Ovary (tissue), 9 donors: ENCODE results near the gene FGG. TPM values are rescaled to one million over a fixed set of nuclear protein-coding genes. Genes with fewer than 3 reads are reported as not detected.

Source experiments
- DNase-seq, 5 donors: peaks; one replicate each; pipeline ENCODE4 v3.0.0-alpha.2; 2019 to 2020
- H3K27ac ChIP-seq, 2 donors: fragments of 200-600 bp; one replicate each; pipeline versions ENCODE4 v1.5.1 to v1.8.0; 2019 to 2022
- H3K27me3 ChIP-seq: fragments of 200-600 bp; one replicate; pipeline ENCODE4 v1.8.0; 2022
- H3K36me3 ChIP-seq: fragments of 200-600 bp; sonication (generic); one replicate; pipeline ENCODE4 v1.5.1; 2019
- H3K4me1 ChIP-seq: one replicate; pipeline ENCODE4 v1.8.1; 2013; ENCODE audit warnings: mild to moderate bottlenecking, moderate library complexity; ENCODE audit not compliant: insufficient read depth
- H3K4me3 ChIP-seq: fragments of 200-600 bp; sonication (generic); one replicate; pipeline ENCODE4 v1.5.1; 2017
- H3K9me3 ChIP-seq, 2 donors: fragments of 200-600 bp in 1 of 2; sonication (generic) in 1 of 2; one replicate each; pipeline versions ENCODE4 v1.5.1 to v1.8.1; 2013 to 2019; ENCODE audit warnings: mild to moderate bottlenecking in 1 of 2, moderate library complexity in 1 of 2
- CTCF ChIP-seq, 3 donors: fragments of 450-650 bp in 2 of 3; fragments of 200-600 bp in 1 of 3; IDR thresholded peaks; one replicate each; pipeline versions ENCODE4 v1.5.1 to v1.8.0; 2016 to 2022; ENCODE audit warnings: antibody characterized with exemption in 3 of 3, mild to moderate bottlenecking in 1 of 3
- EP300 ChIP-seq: sonication (generic); formaldehyde crosslinking; IDR thresholded peaks from one replicate; pipeline ENCODE4 v1.6.1; 2017; ENCODE audit warnings: antibody characterized with exemption
- POLR2A ChIP-seq: fragments of 450-650 bp; IDR thresholded peaks from one replicate; pipeline ENCODE4 v1.6.1; 2017; ENCODE audit warnings: antibody characterized with exemption, mild to moderate bottlenecking, moderate library complexity
- WGBS, 3 donors: extraction: QIAGEN DNeasy Blood & Tissue Kit in 1 of 3; methylation state at CpG; one replicate each; pipeline versions ENCODE4 v1.1.5 to v1.1.7; 2013 to 2017; 5-methylcytosine and 5-hydroxymethylcytosine counted together
- intact Hi-C, 4 donors: fragments of 100-400 bp; cut with DNase I; formaldehyde crosslinking; loops; one replicate each; pipeline versions ENCODE4 v1.11.0 to v1.15.1; 2022 to 2023
- polyA plus RNA-seq, 2 donors: library from polyadenylated mRNA; stranded (reverse); fragments of 200-250 nt in 1 of 2; fragments of 350-450 nt in 1 of 2; fragmentation: Illumina TruSeq in 1 of 2; extraction: RNeasy Lipid Tissue Mini Kit (QIAGEN cat#74804) in 1 of 2; gene quantifications; one replicate each; pipeline ENCODE4 v1.2.3, GENCODE V29; 2013 to 2014
- total RNA-seq, 7 donors: library from RNA; depleted of rRNA in 2 of 7; stranded (reverse); fragments of >200 nt in 2 of 7; fragmentation: NEBNext Ultra II Directional in 3 of 7; extraction: Animal tissue kit (Norgen Biotek cat#: 25700) in 3 of 7; gene quantifications; one replicate each; pipeline versions ENCODE4 v1.1.0 to v1.2.4, GENCODE V29; 2016 to 2023
- donor health status: DM: no; HTN: no; CAD: no; lungs with moderate emphysema.
- donor health status: DM: no; HTN: no; CAD: no.
- donor health status: Bipolar disorder and iron deficiency.
- donor health status: DM: yes; HTN: yes; CAD: no.
- donor health status: DM: no; HTN: no; CAD: no.
- donor health status: DM: yes; HTN: yes; CAD: no.

FGG gene
- total and polyA plus RNA-seq, 9 donors, result 0.24 to 23.1 (median 1.8) TPM; not detected in 1

GRCh38 chr4:154642373-154643009 is 30.0 kb upstream of the FGG start:
- TF ChIP-seq CTCF (IDR thresholded peaks at IDR 0.05) (no peak), EP300 (no peak), POLR2A (no peak)
- H3K4me3 ChIP-seq, result no peak overlapping the region
- WGBS, 3 donors, result 76 to 80% (median 78%) methylated on average over 5 of the region's 5 CpGs
- H3K9me3 ChIP-seq, result no peaks in the 10 kb centered on the region
- intact Hi-C loops, result no loop called here
- H3K27me3 ChIP-seq, result no peaks in the 10 kb centered on the region
- H3K4me1 ChIP-seq, result no peaks in the 10 kb centered on the region
- no peak overlapping the region for H3K27ac ChIP-seq
- DNase-seq, result no peak
- no peaks in the 10 kb centered on the region for H3K36me3 ChIP-seq

GRCh38 chr4:154640999-154641398 is 28.5 kb upstream of the FGG start:
- TF ChIP-seq CTCF (IDR thresholded peaks at IDR 0.05) (no peak), POLR2A (no peak), EP300 (no peak)
- Histone ChIP-seq H3K36me3 (no peaks in the 10 kb centered on the region), H3K27me3 (no peaks in the 10 kb centered on the region), H3K4me1 (no peaks in the 10 kb centered on the region), H3K9me3 (no peaks in the 10 kb centered on the region), H3K4me3 (no peak overlapping the region), H3K27ac (no peak overlapping the region)
- WGBS, 3 donors, result 47 to 56% (median 53%) methylated on average over 4 of the region's 4 CpGs
- no peak for DNase-seq
- intact Hi-C loops, result no loop called here

- no peaks in the 10 kb centered on the region for H3K36me3 ChIP-seq
- no peak for DNase-seq
- no peaks in the 10 kb centered on the region for H3K27me3 ChIP-seq
- intact Hi-C loops, result no loop called here
- H3K4me3 ChIP-seq, result no peak overlapping the region
- H3K4me1 ChIP-seq, result no peaks in the 10 kb centered on the region
- no peak overlapping the region for H3K27ac ChIP-seq
- no peaks in the 10 kb centered on the region for H3K9me3 ChIP-seq
- TF ChIP-seq CTCF (IDR thresholded peaks at IDR 0.05) (no peak), EP300 (no peak), POLR2A (no peak)
- 55 to 64% (median 56%) methylated on average over 3 of the region's 3 CpGs for WGBS, 3 donors
Observed at GRCh38 chr4:154634058-154634457, 21.6 kb upstream of the FGG start.

GRCh38 chr4:154631828-154632227 is 19.4 kb upstream of the FGG start:
- intact Hi-C loops, result no loop called here
- no peak for TF ChIP-seq EP300
- TF ChIP-seq CTCF (IDR thresholded peaks at IDR 0.05), result no peak
- TF ChIP-seq POLR2A, result no peak
- Histone ChIP-seq H3K27me3 (no peaks in the 10 kb centered on the region), H3K36me3 (no peaks in the 10 kb centered on the region), H3K4me3 (no peak overlapping the region), H3K4me1 (no peaks in the 10 kb centered on the region), H3K9me3 (no peaks in the 10 kb centered on the region), H3K27ac (no peak overlapping the region)
- WGBS, 3 donors, result 49 to 63% (median 62%) methylated on average over 2 of the region's 2 CpGs
- DNase-seq, result no peak
